H4 (cell line): Measurements from ENCODE around the gene MLLT6. TPM values are rescaled to one million over a fixed set of nuclear protein-coding genes. Genes with fewer than 3 reads are reported as not detected.

Experiments used
- DNase-seq: peaks from one replicate; pipeline ENCODE4 v3.0.0-alpha.2; 2015; ENCODE audit warnings: low spot score
- total RNA-seq: library from RNA; depleted of rRNA; stranded (reverse); fragments of >200 nt; shearing (Covaris generic); gene quantifications from 2 replicates; pipeline ENCODE4 v1.2.3, GENCODE V29; 2014

MLLT6 gene
- total RNA-seq, 1 experiment from 2014 or later: 7.8 TPM

DNA sequence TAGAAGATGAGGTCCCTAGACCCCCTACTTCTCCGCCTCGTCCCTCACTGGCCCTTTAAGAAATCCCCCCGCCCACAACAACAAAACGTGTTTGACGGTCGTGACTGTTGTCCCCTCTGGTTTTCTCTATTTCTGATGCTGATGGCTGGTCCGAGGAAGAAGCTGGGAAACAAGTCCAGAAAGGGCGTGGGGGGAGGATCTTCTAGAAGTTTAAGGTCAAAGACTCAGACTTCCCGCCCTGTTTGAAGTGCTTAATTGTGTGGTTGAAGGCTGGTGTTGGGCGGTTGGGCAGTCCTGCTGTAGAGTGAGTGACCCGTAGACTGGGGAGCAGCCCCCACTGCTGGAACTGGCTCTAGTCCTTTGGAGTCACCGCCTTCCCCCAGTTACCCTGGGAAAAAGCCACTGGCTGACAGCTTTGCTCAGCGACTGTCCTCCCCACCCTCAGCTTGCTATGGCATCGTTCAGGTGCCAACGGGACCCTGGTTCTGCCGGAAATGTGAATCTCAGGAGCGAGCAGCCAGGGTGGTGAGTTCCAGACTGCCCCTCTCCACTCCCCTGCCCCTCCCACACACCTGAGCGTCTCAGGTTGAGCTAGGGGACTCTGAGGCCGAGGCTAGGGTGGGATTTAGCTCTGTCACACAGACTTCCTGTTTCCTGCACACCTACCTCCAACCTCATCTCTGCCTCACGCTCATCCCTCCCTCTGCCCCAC, 1.6 kb downstream of the MLLT6 start:
- no peak for DNase-seq

DNA sequence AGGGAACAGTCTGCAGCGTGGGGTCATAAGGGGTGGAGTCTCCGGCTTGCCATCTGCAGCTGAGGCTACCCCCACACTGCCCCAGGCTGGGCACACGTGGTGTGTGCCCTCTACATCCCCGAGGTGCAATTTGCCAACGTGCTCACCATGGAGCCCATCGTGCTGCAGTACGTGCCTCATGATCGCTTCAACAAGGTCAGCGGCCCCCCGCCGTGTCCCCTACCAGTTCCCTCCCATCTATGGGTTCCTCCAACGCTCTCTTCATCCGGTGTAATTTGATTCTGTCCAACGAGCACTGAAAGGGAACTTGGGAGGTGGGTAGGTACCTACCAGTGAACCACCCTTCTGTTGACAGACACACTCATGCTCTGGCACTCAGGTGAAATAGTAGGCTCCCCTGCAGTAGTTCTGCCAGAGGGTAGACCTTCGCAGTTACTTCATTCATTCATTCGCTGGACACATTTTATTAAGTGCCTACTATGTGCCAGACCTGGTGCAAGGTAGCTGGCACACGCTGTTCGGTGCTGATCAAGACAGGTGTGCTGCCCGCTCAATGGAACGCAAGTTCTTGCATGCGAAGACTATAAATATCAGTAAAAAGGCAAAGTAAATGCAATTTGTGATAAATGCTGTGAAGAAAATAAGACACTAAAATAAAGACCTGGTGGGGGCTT, 2.7 kb downstream of the MLLT6 start:
- no peak for DNase-seq

DNA sequence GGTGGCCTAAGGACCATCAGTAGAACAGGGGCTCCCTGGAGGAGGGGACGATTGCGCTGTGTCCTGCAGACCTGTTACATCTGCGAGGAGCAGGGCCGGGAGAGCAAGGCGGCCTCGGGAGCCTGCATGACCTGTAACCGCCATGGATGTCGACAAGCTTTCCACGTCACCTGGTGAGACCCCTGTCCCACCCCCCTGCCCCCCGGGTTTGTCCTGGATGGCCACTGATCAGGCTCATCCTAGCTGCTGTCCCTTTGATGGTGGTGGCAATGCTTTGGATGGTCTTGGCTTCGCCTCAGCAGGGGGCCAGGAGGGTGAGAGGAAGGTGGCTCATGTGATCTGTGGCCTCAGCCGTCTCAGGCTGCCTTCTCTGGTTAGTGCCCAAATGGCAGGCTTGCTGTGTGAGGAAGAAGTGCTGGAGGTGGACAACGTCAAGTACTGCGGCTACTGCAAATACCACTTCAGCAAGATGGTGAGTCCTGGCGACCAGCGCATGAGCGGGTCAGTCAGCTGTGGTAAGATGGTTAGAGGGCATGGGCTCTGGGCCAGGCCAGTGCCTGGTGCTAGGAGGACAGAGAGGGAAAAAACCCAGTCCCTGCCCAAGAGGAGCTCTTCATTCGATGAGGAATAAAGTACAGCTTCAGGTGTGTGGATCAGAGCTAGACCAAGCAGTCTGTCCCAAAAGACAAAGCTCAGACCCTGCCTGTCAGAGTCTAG, 4.2 kb downstream of the MLLT6 start:
- DNase-seq: no peak

DNA sequence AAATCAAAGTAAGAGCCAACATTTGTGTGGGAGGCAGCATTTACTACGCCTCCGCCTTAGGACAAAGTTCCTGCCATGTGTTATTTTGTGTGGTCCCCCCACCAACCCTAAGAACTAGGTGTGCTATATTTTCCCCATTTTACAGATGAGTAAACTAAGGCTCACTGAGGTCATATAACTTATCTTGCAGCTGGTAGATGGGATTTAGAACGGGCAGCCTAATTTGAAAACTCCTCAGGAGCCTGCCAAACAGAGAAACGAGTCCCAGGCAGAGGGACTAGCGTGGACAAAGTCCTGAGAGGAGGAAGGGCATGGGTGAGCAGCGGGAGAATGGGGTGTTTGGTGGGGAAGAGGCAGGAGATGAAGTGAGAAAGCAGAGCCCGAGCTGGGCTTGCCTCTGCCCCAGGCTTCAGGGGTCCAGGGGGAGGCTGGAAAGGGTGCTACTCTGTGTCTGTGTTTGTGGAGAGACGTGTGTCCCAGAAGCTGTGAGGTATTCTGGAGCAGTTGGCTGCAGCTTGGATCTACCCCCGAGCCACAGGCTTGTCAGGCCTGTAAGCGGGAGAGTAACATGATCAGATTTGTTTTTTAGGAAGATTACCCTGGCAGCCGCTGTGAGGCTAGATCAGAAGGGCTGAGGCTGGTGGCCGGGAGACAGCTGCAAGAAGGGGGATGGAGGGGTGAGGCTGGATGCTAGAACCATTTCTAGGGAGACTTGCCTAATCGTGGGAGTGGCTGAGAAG, 5.0 kb downstream of the MLLT6 start:
- no peak for DNase-seq

DNA sequence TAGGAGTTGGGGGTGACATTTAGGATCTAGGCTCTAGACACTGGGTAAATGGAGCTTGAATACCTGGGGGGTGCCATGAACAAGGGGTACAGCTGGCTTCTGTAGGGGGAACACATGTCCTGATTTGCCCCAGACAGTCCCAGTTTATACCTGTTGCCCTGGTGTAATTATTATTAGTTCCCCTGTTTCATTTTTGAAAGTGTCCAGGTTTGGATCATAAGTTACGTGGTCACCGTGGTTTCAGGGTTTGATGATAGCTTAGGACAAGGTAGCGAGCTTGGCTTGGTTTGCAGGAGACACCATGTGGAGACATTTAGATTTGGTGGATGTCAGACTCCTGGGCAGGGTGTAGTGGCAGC, 5.5 kb downstream of the MLLT6 start:
- no peak for DNase-seq

DNA sequence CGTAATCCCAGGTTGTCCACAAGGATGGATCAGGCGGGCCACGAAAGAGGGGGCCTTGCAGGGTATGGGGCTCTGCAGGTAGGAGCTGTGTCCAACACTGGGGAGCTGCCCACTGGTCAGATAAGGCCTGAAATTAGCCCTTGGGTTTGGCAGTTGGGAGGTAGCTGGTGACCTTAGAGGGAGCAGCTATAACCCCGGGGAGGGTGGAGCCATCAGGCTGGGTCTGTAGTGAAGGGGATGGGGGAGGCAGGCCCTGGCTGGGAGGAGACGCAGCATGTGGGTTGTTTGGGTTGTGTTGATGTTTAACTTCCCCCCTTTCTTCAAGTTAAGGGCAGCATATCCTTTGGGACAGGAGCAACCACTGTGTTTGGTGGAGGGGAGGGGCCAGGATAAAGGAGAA, 5.9 kb downstream of the MLLT6 start:
- DNase-seq: no peak

DNA sequence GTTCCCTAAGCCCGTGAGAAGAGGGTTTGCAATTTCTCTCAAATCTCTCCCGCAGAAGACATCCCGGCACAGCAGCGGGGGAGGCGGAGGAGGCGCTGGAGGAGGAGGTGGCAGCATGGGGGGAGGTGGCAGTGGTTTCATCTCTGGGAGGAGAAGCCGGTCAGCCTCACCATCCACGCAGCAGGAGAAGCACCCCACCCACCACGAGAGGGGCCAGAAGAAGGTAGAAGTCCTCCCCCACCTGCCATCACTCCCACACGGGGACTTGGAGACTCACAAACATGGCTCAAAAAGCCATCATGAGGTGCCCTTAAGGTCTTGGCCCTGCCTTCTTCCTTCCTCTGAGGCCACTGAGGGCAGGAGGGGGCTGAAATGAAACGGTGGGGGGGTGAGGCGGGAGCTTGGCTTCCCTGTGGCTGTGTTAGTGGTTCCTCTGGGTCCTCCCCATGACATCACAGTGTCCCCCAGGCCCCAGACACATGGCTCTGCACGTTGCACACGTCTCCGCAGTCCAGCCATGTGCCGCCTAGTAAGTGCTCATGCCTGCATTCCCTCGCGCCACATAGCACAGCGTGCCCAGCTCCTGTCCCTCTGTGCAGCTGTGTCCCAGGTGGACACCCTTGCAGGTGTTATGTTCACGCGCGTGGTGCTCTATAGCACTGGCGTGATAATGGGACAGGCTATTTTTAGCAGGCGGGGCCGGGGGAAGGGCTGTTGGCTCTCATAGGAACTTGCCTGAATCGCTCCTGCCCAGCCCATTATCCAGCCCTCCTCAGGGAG, 6.9 kb downstream of the MLLT6 start:
- DNase-seq: no peak

DNA sequence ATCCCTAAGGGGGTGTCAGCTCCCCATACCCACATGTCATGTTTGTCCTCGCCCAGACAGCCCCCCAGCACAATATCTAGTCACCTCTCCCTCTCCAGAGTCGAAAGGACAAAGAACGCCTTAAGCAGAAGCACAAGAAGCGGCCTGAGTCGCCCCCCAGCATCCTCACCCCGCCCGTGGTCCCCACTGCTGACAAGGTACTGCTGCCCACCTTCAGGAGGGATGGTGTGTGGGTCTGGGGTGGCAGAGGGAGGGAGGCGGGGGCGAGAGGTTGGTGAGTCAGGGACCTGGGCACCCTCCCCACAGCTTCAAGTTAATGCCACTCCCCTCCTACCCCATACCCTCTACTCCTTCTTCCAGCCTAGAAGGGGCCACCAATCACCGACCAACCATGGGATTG, 7.5 kb downstream of the MLLT6 start:
- DNase-seq: no peak

DNA sequence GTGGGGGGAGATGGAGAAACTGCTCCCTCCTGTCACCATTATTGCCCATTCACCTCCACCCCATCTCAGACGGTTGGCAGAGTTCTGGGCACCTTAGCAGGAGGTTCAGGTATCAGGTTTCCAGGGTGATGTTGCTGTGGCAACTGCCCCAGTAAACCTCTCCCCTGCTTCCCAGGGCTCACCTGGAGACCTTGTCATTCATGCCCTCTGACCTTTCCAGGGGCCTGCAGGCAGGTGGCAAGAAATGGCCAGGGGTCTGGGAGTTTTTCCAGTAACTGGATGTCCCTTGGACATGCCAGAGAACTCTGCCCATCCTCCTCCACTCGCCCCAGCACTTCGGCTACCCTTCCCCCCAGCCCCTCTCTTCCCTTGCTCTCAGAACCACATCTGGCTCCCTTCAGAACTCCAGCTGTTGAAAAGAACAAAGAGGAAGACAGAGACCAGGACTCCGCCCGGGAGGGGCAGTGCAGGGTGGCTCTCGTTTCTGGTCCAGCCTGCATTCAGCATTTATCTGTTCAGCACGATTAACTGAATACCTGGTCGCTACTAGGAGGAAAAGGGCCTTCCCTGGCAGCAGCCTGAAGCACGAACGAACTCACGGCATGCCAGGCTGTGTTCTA, 8.5 kb downstream of the MLLT6 start:
- DNase-seq: no peak

DNA sequence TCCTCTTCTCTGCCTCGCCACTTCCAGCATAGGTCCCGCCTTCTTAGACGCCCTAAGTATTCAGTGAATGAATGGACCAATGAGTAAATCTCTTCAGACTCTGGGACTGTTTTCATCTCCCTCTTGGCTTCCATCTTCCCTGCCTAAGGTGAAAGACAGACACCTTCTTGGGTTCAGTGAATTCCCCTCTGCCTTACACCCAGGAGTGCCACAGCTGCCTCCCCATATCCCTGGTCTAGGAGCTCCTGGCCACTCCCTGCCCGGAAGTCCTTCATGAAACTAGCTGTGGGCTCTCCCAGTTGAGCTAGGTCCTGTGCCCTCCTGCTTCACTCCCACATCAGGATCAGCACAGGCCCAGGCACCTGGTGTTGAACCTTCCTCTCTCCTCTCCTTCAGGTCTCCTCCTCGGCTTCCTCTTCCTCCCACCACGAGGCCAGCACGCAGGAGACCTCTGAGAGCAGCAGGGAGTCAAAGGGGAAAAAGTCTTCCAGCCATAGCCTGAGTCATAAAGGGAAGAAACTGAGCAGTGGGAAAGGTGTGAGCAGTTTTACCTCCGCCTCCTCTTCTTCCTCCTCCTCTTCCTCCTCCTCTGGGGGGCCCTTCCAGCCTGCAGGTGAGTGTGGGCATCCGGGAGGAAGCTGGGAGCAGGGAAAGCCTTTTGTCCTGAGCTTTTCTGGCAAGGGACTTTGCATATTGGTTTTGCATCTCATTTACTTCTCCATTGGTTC, 10.3 kb downstream of the MLLT6 start:
- no peak for DNase-seq

DNA sequence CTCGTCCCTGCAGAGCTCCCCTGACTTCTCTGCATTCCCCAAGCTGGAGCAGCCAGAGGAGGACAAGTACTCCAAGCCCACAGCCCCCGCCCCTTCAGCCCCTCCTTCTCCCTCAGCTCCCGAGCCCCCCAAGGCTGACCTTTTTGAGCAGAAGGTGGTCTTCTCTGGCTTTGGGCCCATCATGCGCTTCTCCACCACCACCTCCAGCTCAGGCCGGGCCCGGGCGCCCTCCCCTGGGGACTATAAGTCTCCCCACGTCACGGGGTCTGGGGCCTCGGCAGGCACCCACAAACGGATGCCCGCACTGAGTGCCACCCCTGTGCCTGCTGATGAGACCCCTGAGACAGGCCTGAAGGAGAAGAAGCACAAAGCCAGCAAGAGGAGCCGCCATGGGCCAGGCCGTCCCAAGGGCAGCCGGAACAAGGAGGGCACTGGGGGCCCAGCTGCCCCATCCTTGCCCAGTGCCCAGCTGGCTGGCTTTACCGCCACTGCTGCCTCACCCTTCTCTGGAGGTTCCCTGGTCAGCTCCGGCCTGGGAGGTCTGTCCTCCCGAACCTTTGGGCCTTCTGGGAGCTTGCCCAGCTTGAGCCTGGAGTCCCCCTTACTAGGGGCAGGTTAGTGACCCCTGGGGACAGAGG, 11.4 kb downstream of the MLLT6 start:
- no peak for DNase-seq

DNA sequence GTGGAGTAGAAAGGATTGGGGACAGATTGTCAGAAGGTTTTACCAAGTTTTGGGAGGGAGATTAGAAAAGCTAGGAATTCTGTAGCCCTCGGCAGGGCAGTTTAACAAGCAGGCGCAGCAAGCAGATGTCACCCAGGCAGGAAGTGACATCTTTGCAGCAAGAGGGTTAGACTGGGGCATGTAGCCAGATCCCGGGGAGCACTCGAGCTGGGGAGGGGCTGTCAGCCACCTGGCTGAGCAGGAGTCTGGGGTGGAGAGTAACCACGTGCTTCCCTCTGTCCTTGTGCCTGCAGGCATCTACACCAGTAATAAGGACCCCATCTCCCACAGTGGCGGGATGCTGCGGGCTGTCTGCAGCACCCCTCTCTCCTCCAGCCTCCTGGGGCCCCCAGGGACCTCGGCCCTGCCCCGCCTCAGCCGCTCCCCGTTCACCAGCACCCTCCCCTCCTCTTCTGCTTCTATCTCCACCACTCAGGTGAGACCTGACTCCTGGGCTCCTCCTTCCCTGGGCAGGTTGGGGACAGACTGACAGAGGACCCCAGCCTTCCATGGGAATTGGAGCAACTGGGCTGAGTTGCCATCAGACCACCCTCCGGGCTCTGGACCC, 12.2 kb downstream of the MLLT6 start:
- no peak for DNase-seq

DNA sequence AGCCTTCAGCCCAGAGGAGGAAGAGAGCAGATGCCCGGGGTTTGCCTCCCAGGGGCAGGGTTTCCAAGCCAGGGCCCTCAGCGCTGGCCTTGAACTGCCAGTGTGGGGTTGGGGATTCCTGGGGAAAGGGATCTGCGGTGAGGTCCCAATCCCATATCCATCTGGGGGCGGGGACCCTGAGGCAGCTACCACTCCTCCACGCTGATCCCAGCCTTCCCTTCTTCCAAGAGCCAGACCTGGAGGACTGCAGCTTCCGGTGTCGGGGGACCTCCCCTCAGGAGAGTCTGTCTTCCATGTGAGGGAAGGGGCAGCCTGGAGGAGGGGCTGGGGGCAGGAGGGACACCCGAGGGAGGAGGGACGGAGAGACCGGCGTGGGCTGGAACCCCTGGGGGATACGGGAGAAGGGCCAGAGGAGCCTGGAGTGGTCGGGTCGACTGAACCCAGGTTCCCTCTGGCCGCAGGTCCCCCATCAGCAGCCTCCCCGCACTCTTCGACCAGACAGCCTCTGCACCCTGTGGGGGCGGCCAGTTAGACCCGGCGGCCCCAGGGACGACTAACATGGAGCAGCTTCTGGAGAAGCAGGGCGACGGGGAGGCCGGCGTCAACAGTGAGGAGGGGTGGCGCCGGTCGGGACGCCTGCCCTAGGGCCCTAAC, 14.3 kb downstream of the MLLT6 start:
- no peak for DNase-seq

DNA sequence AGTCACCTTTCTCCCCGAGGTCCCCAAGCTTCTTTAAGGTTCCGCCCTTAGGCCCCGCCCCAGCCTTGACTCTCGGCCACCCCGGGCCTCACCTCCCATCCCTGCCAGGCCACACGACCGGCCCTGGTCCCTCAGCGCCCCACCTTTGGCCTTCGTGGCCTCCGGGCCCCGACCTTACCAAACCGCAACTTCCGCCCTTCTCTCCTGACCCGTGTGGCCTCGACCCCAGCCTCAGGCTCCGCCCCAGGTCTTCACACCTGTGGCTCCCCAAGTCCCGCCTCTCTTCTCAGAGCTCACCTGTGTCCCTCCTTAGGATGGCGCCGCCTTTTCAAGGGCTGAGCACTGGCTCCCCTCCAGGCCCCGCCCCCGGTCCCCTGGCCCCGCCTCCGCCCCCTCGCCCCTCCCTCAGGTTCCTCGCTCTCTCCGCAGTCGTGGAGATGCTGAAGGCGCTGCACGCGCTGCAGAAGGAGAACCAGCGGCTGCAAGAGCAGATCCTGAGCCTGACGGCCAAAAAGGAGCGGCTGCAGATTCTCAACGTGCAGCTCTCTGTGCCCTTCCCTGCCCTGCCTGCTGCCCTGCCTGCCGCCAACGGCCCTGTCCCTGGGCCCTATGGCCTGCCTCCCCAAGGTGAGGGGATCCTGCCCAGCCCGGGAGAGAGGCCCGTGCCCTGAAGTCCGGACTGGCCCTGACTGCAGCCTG, 15.0 kb downstream of the MLLT6 start:
- no peak for DNase-seq

DNA sequence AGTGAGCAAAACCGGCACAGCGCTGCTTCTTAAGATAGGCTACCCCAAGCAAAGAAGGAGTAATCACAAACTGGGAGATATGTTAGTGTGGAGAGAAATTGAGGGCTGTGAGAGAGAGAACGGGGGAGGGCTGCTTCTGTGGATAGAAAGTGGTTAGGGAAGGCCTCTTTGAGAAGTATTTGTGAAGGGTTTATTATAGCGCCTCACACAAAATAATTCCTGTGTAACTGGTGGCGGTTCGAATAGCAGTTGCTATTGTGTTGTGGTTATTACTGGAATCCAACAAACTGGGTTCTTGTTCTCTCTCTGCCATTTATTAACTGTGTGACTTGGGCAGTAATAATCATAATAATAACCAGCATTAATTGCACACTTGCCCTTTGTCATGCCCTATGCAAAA, 15.9 kb downstream of the MLLT6 start:
- no peak for DNase-seq

DNA sequence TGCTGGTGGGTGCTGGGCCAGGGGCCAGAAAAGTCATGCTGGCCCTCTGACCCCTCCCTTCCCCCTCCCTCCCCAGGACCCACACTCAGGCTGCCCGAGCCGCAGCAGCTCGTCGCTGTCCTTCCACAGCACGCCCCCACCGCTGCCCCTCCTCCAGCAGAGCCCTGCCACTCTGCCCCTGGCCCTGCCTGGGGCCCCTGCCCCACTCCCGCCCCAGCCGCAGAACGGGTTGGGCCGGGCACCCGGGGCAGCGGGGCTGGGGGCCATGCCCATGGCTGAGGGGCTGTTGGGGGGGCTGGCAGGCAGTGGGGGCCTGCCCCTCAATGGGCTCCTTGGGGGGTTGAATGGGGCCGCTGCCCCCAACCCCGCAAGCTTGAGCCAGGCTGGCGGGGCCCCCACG, 16.7 kb downstream of the MLLT6 start:
- DNase-seq: no peak

DNA sequence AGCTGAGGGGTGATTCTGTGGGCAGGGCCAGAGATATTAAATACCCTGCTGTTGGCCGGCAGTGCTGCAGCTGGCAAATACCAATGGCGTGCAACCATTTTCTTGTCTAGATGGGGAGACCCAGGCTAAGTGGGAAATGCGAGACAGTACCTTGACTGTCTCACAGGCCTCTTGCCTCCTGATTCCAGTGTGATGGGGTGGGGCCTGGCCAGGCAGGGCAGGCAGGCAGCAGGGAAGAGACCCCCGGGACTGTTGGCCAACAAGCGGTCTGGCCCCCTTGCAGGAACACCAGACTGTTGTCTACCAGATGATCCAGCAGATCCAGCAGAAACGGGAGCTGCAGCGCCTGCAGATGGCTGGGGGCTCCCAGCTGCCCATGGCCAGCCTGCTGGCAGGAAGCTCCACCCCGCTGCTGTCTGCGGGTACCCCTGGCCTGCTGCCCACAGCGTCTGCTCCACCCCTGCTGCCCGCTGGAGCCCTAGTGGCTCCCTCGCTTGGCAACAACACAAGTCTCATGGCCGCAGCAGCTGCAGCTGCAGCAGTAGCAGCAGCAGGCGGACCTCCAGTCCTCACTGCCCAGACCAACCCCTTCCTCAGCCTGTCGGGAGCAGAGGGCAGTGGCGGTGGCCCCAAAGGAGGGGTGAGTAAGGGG, 19.4 kb downstream of the MLLT6 start:
- peak; percentile 80 for DNase-seq

DNA sequence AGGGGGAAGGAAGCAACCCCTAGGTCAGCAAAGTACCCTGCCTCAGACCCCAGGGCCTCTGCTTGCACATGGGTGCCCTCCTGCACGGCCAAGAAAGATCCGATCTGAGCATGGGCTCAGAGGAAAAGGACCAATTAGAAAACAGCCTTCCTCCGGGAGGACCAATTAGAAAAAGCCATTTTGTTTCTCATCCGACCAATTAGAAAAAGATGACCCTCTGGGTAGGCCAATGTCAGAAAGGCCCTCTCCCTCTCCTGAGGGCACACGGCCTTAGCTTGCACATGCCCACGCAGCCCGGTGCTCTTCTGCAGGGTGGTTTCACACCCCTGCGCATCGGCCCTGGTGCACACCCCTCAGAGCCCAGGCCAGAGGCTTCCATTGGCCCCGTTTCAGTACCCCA, 20.0 kb downstream of the MLLT6 start:
- DNase-seq: no peak
